Astrocyte (in vitro differentiated cells and primary cell): ENCODE data around the gene DPH5. TPM values are rescaled to one million over a fixed set of nuclear protein-coding genes. Genes with fewer than 3 reads are reported as not detected.

Experiments
- DNase-seq: peaks from one replicate; pipeline ENCODE4 v3.0.0-alpha.2; 2010; ENCODE audit warnings: low read depth
- FAIRE-seq: peaks from 2 replicates; lab custom pipeline; 2011; peaks lifted over from hg19 to GRCh38; lab: Jason Lieb, UNC
- H2AFZ ChIP-seq: 2 replicates; pipeline ENCODE4 v1.6.0; 2012; ENCODE audit warnings: low read depth, low read length, inconsistent platforms
- H3K27ac ChIP-seq: 2 replicates; pipeline ENCODE4 v1.5.1; 2011; ENCODE audit warnings: low read depth, low read length, inconsistent platforms
- H3K27me3 ChIP-seq: 2 replicates; pipeline ENCODE4 v1.6.0; 2011; ENCODE audit warnings: low read length, inconsistent platforms; ENCODE audit not compliant: insufficient read depth
- H3K36me3 ChIP-seq: 2 replicates; pipeline ENCODE4 v1.5.1; 2011; ENCODE audit warnings: low read length, inconsistent platforms; ENCODE audit not compliant: insufficient read depth
- H3K4me1 ChIP-seq: 2 replicates; pipeline ENCODE4 v1.5.1; 2011; ENCODE audit warnings: low read length, inconsistent platforms; ENCODE audit not compliant: insufficient read depth
- H3K4me2 ChIP-seq: 2 replicates; pipeline ENCODE4 v1.6.0; 2012; ENCODE audit warnings: low read length, inconsistent platforms
- H3K4me3 ChIP-seq: 2 replicates; pipeline ENCODE4 v1.5.1; 2011; ENCODE audit warnings: low read depth, mild to moderate bottlenecking, low read length, inconsistent platforms; ENCODE audit not compliant: insufficient read depth
- H3K79me2 ChIP-seq: 2 replicates; pipeline ENCODE4 v1.6.0; 2012; ENCODE audit warnings: mild to moderate bottlenecking, low read length, inconsistent platforms; ENCODE audit not compliant: insufficient read depth
- H3K9ac ChIP-seq: 2 replicates; pipeline ENCODE4 v1.6.0; 2012; ENCODE audit warnings: mild to moderate bottlenecking, low read length, inconsistent platforms
- H3K9me3 ChIP-seq: 2 replicates; pipeline ENCODE4 v1.5.1; 2012; ENCODE audit warnings: low read depth, mild to moderate bottlenecking, low read length, inconsistent platforms; ENCODE audit not compliant: insufficient read depth
- H4K20me1 ChIP-seq: 2 replicates; pipeline ENCODE4 v1.6.0; 2012; ENCODE audit warnings: low read length, inconsistent platforms; ENCODE audit not compliant: insufficient read depth
- H3K27ac Mint-ChIP-seq: one replicate; pipeline ENCODE4 v1.8.0; 2021; ENCODE audit warnings: mild to moderate bottlenecking, mixed read lengths; ENCODE audit not compliant: unreplicated experiment
- H3K27me3 Mint-ChIP-seq: one replicate; pipeline ENCODE4 v1.8.0; 2021; ENCODE audit warnings: low read depth, mixed read lengths; ENCODE audit not compliant: unreplicated experiment
- H3K36me3 Mint-ChIP-seq: one replicate; pipeline ENCODE4 v1.8.0; 2021; ENCODE audit warnings: low read depth, mixed read lengths; ENCODE audit not compliant: unreplicated experiment
- H3K4me1 Mint-ChIP-seq: one replicate; pipeline ENCODE4 v1.8.0; 2021; ENCODE audit warnings: low read depth, mixed read lengths; ENCODE audit not compliant: unreplicated experiment
- H3K4me3 Mint-ChIP-seq: one replicate; pipeline ENCODE4 v1.8.0; 2021; ENCODE audit warnings: mild to moderate bottlenecking, moderate library complexity, mixed read lengths; ENCODE audit not compliant: unreplicated experiment
- H3K9me3 Mint-ChIP-seq: one replicate; pipeline ENCODE4 v1.8.0; 2021; ENCODE audit warnings: mild to moderate bottlenecking, mixed read lengths; ENCODE audit not compliant: unreplicated experiment
- EZH2 ChIP-seq: IDR thresholded peaks from 2 replicates; pipeline ENCODE4 v1.6.1; 2012; ENCODE audit warnings: mild to moderate bottlenecking, low read length, inconsistent platforms; ENCODE audit not compliant: insufficient read depth
- total RNA-seq: library from RNA; stranded (reverse); gene quantifications from 2 replicates; pipeline ENCODE4 v1.2.1, GENCODE V29; 2021
- TF ChIP-seq, protein P1 (sequence below): IDR thresholded peaks from 2 replicates; pipeline ENCODE4 v1.5.1; 2011; ENCODE audit warnings: low read depth, mild to moderate bottlenecking, inconsistent platforms, low read length, moderate library complexity; ENCODE audit not compliant: insufficient read depth

DPH5 gene
- total RNA-seq, 1 donor from 2014 or later: 29.6 TPM

DNA sequence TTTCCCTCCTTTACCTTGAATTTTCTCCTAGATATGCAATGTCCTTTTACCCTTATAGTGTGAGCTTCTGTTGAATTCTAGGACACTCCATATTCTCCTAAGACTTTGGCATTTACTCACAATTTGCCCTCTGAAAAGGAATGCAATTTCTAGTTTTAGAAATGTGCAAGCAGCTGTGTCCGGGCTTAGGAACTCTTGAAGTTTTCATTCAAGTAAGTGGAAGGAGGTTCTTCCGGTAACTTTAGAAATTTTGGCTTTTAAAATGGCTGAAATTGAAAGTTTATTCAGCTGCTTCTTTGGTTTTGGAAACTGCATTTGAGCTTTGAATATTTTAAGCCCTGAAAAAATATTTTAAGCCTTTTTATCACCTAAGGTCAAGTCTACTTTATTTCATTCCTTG lies 56.3 kb downstream of the DPH5 start:
- peak; percentile 29 for FAIRE-seq
- TF ChIP-seq, protein P1, sequence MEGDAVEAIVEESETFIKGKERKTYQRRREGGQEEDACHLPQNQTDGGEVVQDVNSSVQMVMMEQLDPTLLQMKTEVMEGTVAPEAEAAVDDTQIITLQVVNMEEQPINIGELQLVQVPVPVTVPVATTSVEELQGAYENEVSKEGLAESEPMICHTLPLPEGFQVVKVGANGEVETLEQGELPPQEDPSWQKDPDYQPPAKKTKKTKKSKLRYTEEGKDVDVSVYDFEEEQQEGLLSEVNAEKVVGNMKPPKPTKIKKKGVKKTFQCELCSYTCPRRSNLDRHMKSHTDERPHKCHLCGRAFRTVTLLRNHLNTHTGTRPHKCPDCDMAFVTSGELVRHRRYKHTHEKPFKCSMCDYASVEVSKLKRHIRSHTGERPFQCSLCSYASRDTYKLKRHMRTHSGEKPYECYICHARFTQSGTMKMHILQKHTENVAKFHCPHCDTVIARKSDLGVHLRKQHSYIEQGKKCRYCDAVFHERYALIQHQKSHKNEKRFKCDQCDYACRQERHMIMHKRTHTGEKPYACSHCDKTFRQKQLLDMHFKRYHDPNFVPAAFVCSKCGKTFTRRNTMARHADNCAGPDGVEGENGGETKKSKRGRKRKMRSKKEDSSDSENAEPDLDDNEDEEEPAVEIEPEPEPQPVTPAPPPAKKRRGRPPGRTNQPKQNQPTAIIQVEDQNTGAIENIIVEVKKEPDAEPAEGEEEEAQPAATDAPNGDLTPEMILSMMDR: no peak
- TF ChIP-seq EZH2: no peak
- H3K27me3 ChIP-seq: no peaks in the 10 kb centered on the region

DNA sequence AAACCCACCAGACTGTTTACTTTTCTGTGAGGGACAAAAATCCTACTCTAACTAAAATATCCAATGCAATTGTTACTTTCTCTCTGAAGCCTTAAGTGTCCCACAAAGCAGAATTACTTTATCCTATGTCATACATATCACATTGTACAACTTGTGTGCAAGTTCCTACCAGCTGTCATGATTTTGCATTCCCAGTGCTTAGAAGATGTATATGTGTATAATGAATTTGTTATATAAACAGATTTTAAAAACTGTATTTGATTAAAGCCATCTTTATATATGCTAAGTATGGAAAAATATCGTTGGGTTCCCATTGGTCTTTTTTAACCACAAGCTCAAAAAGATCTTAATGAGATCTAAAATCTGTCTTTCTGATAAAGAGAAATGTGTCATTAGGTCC lies 57.0 kb downstream of the DPH5 start:
- no peak overlapping the region for H3K9ac ChIP-seq
- FAIRE-seq: no peak

More for the DNA sequence above, 56.3 kb downstream of the DPH5 start:
- no peak overlapping the region for H3K9ac ChIP-seq
- H3K9me3 Mint-ChIP-seq: no peaks in the 10 kb centered on the region
- H3K79me2 ChIP-seq: peaks cover 2% of the 10 kb centered on the region
- peaks cover 5% of the 10 kb centered on the region for H4K20me1 ChIP-seq
- H3K36me3 Mint-ChIP-seq: peaks cover 5% of the 10 kb centered on the region
- no peaks in the 10 kb centered on the region for H3K27me3 Mint-ChIP-seq
- no peak overlapping the region for H3K27ac ChIP-seq
- no peaks in the 10 kb centered on the region for H3K9me3 ChIP-seq
- no peak overlapping the region for H3K4me3 ChIP-seq
- no peak overlapping the region for H2AFZ ChIP-seq
- H3K4me3 Mint-ChIP-seq: no peak overlapping the region
- H3K36me3 ChIP-seq: peaks cover 23% of the 10 kb centered on the region
- no peak overlapping the region for H3K27ac Mint-ChIP-seq
- no peak overlapping the region for H3K4me2 ChIP-seq
- no peaks in the 10 kb centered on the region for H3K4me1 ChIP-seq
- no peaks in the 10 kb centered on the region for H3K4me1 Mint-ChIP-seq
- DNase-seq: no peak

DNA sequence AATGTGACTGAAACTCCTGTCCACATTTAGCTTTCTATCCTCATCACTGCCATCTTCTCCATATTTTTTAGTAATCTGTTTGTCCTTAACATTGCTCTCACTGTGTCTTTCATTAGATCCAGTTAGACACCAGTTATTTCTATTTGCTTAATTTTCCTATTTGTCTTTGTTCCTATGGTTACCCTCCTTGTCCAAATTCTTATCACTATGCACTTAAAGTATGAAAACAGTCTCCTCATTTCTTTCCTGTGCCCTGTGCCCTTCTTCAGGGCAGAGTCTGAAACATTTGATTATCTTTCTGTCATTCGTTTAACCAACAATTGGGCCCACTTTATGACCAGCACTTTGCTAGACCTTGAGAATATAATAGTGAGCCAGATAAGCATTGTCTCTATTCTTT lies 65.5 kb downstream of the DPH5 start:
- Histone ChIP-seq H3K4me1 (peaks cover 2% of the 10 kb centered on the region), H3K9me3 (no peaks in the 10 kb centered on the region), H3K4me3 (no peak overlapping the region), H3K4me2 (no peak overlapping the region), H3K79me2 (peaks cover 14% of the 10 kb centered on the region), H3K27ac (no peak overlapping the region), H4K20me1 (peaks cover 2% of the 10 kb centered on the region), H3K9ac (no peak overlapping the region), H2AFZ (no peak overlapping the region), H3K36me3 (peaks cover 10% of the 10 kb centered on the region), H3K27me3 (no peaks in the 10 kb centered on the region)
- TF ChIP-seq, protein P1: no peak
- no peak for TF ChIP-seq EZH2
- Mint-ChIP-seq H3K27me3 (no peaks in the 10 kb centered on the region), H3K4me3 (no peak overlapping the region), H3K9me3 (no peaks in the 10 kb centered on the region), H3K4me1 (peaks cover 4% of the 10 kb centered on the region), H3K27ac (no peak overlapping the region), H3K36me3 (peaks cover 4% of the 10 kb centered on the region)
- no peak for DNase-seq
- FAIRE-seq: no peak

More for the DNA sequence above, 57.0 kb downstream of the DPH5 start:
- Histone ChIP-seq H3K36me3 (peaks cover 23% of the 10 kb centered on the region), H3K9me3 (no peaks in the 10 kb centered on the region), H4K20me1 (peaks cover 5% of the 10 kb centered on the region), H3K4me2 (no peak overlapping the region), H3K79me2 (peaks cover 3% of the 10 kb centered on the region), H3K4me1 (no peaks in the 10 kb centered on the region), H3K27ac (no peak overlapping the region), H3K4me3 (no peak overlapping the region), H2AFZ (no peak overlapping the region), H3K27me3 (no peaks in the 10 kb centered on the region)
- H3K27me3 Mint-ChIP-seq: no peaks in the 10 kb centered on the region
- no peak for DNase-seq
- TF ChIP-seq EZH2: no peak
- TF ChIP-seq, protein P1: no peak
- no peak overlapping the region for H3K4me3 Mint-ChIP-seq
- no peak overlapping the region for H3K27ac Mint-ChIP-seq
- H3K4me1 Mint-ChIP-seq: no peaks in the 10 kb centered on the region
- H3K9me3 Mint-ChIP-seq: no peaks in the 10 kb centered on the region
- peaks cover 5% of the 10 kb centered on the region for H3K36me3 Mint-ChIP-seq
